HG03565 (cell line): ENCODE measurements around the gene SEMA4A.
A peak's percentile ranks its signal among the peaks of the same experiment; 100 is the strongest.
"Not testable (repeated sequence)": the region's sequence is repeated elsewhere in the genome, so short reads cannot be mapped to it uniquely, and the experiment has no call there.

Experiments used
- ATAC-seq: cut with Tn5 transposase; IDR thresholded peaks from one replicate; pipeline ENCODE4 v1.9.1; 2021; ENCODE audit warnings: mild to moderate bottlenecking, moderate library complexity; ENCODE audit not compliant: unreplicated experiment

Gene SEMA4A

DNA sequence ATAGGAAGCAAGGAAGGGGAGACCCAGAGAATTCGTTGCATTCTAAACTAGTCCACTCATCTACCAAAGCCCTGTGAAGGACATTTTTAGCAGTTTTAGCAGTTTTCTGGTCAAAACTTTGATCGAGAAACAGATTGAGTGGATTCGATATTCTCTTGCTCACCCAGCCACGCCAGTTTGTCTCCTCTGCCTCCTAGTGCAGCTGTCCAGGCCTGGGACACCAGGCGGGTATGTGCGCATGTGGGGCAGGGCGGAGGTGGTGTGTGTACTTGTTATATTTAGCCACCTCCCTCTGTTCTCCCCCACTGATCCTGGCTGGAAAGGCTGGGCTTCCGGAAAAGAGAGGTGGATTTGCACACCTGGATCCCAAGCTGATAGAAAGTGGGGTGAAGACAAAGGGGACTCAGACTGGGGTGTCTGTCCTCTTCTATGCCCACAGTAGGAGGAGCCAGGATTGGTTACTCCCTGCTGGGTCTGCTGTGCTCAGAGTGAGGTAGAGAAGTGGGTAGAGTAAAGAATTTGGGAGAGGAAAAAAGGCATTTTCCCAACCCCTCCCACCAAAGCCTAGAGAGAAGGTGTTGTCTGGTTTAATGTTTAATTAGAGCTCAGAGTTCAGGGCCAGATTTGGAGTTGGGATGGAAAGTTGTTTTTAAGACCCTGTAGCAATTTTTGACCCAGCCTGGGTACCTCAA lies 35.1 kb upstream of the SEMA4A start:
- no peak for ATAC-seq

GRCh38 chr1:156119503-156120209 lies 33.7 kb upstream of the SEMA4A start:
- no peak for ATAC-seq

GRCh38 chr1:156120318-156120717 lies 33.1 kb upstream of the SEMA4A start:
- ATAC-seq = no peak

DNA sequence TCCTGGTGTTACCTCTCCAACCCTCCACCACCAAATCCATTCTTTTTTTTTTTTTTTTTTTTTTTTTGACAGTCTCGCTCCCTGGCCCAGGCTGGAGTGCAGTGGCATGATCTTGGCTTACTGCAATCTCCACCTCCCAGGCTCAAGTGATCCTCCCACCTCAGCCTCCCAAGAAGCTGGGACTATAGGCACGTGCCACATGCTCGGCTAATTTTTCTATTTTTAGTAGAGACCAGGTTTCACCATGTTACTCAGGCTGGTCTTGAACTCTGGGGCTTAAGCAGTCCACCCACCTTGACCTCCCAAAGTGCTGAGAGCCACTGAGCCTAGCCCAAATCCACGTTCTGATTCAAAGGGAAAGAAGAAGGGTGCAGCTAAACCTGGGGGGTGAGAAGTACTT lies 32.4 kb upstream of the SEMA4A start:
- not testable (repeated sequence) for ATAC-seq

- ATAC-seq = no peak
These were observed 31.9 kb upstream of the SEMA4A start for GRCh38 chr1:156121457-156121856.

- no peak for ATAC-seq
These were observed 31.3 kb upstream of the SEMA4A start for GRCh38 chr1:156122086-156122485.

DNA sequence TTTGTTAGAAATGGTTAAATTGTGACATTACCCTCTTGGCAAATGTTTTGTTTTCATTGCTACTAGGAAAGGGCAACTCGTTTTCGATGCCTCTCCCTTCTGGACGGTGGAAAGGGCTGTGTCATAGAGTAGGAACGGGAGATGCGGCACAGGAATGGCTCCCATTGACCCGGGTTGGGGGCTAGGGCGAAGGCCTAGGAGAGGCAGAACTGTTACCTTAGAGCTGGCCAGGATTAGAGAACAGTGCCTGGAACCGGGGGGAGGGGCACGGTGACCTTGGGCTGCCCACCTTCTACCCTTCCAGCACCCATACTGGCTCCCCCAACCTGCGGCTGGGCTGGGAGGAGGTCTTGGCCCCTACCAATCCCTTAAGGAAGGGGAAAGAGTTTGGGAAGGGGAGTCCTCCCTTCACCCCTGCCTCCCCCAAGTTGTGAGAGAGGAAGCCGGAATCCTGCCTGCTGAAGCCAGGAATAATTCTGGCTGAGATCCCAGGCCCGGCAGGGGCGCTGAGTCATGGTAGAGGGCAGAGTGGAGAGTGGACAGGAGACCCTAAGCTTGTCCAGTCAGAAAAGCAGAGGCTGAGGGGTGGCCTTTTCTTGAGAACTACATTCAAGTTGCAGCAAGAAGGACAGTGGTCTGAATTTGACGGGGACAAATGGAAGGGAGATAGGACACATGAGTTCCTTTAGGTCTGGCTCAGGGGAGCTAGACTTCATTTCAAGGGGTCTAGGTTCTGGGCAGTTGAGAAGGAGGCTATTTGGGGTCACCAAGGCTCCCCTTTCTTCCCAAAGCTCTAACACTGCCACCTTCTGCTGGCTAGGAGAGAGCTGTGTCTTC lies 30.6 kb upstream of the SEMA4A start:
- no peak for ATAC-seq

DNA sequence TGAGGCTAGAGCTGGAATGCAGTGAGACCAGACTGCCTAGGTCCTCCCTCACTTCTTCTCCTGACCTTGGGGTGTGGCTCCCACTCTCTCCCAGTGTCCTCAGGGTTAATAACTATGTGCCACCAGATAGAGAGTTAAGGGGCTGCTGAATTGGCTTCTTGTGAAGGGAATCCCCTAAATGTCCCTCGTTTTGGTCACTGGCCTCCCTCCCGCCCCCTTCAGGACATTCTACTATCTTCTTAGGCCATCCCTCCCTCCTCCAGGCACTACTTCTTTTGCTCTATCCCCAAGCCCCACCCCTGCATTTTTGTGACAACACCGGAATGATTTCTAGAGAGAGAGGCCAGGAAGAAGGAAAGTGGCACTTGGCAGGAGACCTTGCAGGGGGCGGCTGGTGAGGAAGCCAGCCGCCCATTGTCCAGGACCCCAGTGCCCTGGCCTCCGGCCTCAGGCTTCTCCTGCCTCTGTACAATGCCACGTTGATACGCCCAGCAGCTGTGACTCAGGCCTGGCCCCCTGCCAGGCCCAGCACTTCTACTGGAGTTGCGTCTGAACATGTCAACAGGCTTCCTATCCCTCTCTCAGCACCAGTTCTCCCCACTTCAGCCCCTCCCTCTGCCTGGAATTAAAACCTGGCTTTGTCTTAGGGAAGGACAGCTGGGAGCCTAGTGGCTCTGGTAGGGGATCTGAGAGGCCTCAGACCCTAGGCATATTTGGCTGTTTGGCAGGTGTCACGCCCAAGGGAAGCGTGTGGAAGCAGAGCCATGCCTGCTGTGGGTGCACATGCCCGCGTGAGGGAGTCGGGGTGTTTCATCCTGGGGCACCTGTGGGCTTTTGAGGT lies 29.8 kb upstream of the SEMA4A start:
- ATAC-seq = no peak

GRCh38 chr1:156124557-156125483 lies 28.6 kb upstream of the SEMA4A start:
- no peak for ATAC-seq

DNA sequence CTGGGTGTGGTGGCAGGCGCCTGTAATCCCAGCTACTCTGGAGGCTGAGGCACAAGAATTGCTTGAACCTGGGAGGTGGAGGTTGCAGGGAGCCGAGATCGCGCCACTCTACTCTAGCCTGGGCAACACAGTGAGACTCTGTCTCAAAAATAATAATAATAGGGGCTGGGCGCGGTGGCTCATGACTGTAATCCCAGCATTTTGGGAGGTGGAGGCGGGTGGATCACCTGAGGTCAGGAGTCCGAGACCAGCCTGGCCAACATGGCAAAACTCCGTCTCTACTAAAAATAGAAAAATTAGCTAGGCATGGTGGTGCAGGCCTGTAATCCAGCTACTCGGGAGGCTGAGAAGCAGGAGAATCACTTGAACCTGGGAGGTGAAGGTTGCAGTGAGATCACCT lies 27.8 kb upstream of the SEMA4A start:
- ATAC-seq = not testable (repeated sequence)

- peak; percentile 30 for ATAC-seq
These were observed 27.2 kb upstream of the SEMA4A start for GRCh38 chr1:156126043-156126629.

DNA sequence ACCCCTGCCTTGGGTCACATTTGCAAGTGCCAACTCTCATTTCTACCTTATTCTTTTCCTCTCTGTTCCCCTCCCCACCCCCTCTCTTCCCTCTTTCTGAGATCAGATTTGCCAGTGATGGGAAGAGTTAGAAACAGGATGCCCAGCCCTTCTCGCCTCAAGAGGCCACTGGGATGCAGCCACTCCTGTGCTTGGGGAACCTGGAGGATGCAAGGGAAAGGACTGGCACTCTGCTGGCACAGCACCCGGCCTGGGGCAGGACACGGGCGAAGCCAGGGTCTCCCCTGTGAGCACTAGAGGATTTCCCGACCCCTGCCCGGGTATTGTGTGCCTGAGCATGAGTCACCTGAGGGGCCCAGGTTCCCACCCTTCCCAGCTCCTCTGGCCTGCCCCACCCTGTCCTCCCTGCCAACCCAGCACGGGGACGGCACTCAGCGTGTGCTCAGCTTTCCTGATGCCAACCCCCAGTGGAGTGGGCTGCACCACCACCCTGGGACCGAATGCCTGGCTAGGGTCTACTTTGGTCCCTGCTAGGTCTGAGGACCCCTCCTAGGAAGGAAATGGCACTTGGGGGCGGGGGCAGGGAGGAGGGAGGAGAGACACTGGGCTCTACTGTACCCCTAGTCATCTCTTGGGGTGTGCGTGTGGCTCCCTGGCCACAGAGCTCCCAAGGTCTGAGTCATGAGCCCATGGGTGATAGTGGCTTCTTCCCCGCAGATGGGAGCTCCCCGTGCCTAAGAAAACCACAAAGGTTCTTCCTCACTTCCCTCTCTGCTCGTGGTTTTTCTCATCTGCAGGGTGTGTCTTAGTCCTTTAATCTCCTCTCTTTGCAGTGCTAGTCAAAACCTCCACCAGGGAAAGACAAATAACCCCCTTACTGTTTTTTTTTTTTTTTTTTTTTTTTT lies 26.5 kb upstream of the SEMA4A start:
- ATAC-seq = peak; percentile 37

DNA sequence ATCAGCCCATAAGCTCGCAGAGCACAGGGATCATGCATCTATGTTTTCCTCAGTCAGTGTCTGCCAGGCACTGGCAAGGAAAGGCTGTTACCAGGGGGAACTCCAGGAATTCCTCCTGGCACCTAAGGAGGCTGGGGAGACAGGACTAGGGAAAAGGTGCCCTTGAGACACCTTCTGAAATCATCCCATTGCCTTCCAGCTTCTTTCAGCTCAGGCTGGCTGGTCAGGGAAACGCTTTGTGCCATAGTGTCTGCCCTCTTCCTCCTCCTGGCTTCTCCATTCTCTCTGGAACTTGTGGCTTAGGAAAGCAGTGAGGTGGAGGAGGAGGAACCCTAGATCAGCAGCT lies 25.1 kb upstream of the SEMA4A start:
- no peak for ATAC-seq

- ATAC-seq = no peak
These were observed 24.5 kb upstream of the SEMA4A start for GRCh38 chr1:156128654-156129597.

GRCh38 chr1:156129687-156130577 lies 23.5 kb upstream of the SEMA4A start:
- no peak for ATAC-seq

DNA sequence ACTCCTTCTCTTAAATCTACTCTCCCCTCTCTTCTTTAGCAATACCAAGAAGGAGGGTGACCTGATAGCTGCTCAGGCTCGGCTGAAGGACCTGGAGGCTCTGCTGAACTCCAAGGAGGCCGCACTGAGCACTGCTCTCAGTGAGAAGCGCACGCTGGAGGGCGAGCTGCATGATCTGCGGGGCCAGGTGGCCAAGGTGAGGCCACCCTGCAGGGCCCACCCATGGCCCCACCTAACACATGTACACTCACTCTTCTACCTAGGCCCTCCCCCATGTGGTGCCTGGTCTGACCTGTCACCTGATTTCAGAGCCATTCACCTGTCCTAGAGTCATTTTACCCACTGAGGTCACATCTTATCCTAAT lies 22.8 kb upstream of the SEMA4A start:
- ATAC-seq = no peak
